ENCODE results near the gene LIN7B.

DNA sequence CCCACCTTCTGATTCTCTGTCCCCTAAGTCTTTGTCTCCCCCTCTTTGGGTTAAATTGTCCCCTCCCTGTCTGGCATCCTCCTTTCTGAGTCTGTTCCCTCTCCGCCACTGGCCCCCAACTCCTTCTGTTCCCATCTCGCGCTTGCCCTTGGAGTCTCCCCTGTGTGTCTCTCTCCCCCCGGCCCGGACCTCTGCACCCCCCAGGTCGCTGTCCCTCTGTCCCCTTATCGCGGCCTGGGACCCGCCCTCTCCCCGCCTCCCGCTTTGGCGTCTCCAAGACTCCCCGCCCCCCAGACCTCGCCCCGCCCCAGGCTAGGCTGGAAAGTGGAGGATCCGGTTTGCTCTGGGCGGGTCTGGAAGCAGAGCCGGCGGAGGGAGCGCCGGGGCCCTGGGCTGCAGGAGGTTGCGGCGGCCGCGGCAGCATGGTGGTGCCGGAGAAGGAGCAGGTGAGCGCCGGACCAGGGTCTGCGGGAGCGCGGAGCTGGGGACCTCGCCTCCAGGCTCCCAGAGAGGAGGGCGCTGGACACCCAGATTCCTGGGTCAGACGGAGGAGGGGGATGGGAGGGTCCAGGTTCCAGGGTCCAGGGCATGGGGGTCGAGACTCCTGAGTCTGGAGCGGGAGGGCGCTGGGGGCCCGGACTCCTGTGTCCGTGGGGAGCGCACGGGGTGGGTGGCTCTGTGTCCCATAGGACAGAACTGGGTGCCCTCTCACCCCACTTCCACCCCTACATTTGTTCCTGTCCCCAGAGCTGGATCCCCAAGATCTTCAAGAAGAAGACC is 43.5 kb downstream of the LIN7B start, which contains the start of gene TRPM4:
- no peak for TF ChIP-seq POLR2A (IDR thresholded peaks at IDR 0.05; ENCODE audit: low read depth, low read length)
- TF ChIP-seq TAF1 (IDR thresholded peaks at IDR 0.05; ENCODE audit: low read depth, low read length): no peak

Measured in GM12891 (cell line).